ENCODE data around the gene TMEM234.

DNA sequence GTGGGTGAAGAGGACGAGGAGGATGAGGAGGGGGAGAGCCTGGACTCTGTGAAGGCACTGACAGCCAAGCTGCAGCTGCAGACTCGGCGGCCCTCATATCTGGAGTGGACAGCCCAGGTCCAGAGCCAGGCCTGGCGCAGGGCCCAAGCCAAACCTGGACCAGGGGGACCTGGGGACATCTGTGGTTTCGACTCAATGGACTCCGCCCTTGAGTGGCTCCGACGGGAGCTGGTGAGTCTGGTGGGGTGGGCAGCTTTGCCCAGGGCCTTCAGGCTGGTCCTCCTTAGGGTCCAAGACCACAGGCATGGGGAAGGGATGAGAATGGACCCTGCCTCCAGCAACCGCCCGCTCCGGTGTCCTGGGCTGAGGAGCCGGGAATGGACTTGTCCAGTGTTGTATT lies 25.3 kb upstream of the TMEM234 start:
- TF ChIP-seq, protein P1, sequence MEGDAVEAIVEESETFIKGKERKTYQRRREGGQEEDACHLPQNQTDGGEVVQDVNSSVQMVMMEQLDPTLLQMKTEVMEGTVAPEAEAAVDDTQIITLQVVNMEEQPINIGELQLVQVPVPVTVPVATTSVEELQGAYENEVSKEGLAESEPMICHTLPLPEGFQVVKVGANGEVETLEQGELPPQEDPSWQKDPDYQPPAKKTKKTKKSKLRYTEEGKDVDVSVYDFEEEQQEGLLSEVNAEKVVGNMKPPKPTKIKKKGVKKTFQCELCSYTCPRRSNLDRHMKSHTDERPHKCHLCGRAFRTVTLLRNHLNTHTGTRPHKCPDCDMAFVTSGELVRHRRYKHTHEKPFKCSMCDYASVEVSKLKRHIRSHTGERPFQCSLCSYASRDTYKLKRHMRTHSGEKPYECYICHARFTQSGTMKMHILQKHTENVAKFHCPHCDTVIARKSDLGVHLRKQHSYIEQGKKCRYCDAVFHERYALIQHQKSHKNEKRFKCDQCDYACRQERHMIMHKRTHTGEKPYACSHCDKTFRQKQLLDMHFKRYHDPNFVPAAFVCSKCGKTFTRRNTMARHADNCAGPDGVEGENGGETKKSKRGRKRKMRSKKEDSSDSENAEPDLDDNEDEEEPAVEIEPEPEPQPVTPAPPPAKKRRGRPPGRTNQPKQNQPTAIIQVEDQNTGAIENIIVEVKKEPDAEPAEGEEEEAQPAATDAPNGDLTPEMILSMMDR (IDR thresholded peaks at IDR 0.05), result no peak
- no peak for TF ChIP-seq POLR2AphosphoS5 (IDR thresholded peaks at IDR 0.05; ENCODE audit: low read depth, low read length)

Measured in Panc1 (cell line).